Measurements from ENCODE around the gene RBFOX1. TPM values are rescaled to one million over a fixed set of nuclear protein-coding genes. Genes with fewer than 3 reads are reported as not detected.

The RBFOX1 gene
- total RNA-seq, 4 donors from 2014 or later = 0.08 to 0.32 TPM; not detected in 2

GRCh38 chr16:7713244-7713643 lies 380.6 kb downstream of the RBFOX1 start:
- H3K36me3 ChIP-seq = no peaks in the 10 kb centered on the region
- no peak overlapping the region for H3K4me3 ChIP-seq
- H3K9me3 ChIP-seq = no peaks in the 10 kb centered on the region
- H3K27ac ChIP-seq = no peak overlapping the region
- WGBS = 49% methylated on average over 2 of the region's 2 CpGs
- no peaks in the 10 kb centered on the region for H3K27me3 ChIP-seq
- TF ChIP-seq EP300 (IDR thresholded peaks at IDR 0.05) (no peak), POLR2A (IDR thresholded peaks at IDR 0.05) (no peak), POLR2AphosphoS5 (IDR thresholded peaks at IDR 0.05) (no peak), CTCF (IDR thresholded peaks at IDR 0.05) (no peak)
- DNase-seq (ENCODE audit: low spot score in 2 of 2) = no peak
- H3K4me1 ChIP-seq = no peaks in the 10 kb centered on the region

DNA sequence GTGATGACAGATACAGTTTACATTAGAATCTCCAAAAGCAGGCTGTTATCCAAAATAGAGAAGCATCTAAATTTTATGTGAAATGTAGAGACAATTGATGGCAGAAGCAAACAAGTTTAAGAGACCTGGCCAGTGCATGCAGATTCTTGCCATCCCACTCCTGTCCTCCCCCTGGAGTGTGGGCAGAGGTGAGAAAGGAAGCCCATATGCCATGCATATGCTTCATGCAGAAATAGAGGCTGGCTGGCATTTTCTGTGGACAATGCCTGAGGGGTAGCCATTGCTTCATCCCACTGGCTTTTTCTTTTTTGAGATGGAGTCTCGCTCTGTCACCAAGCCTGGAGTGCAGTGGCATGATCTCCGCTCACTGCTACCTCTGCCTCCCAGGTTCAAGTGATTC lies 382.1 kb downstream of the RBFOX1 start:
- no peak overlapping the region for H3K27ac ChIP-seq
- H3K27me3 ChIP-seq = no peaks in the 10 kb centered on the region
- H3K36me3 ChIP-seq = no peaks in the 10 kb centered on the region
- no peak overlapping the region for H3K4me3 ChIP-seq
- no peaks in the 10 kb centered on the region for H3K4me1 ChIP-seq
- TF ChIP-seq POLR2AphosphoS5 (IDR thresholded peaks at IDR 0.05) = no peak
- no peak for TF ChIP-seq EP300 (IDR thresholded peaks at IDR 0.05)
- no peak for TF ChIP-seq POLR2A (IDR thresholded peaks at IDR 0.05)
- TF ChIP-seq CTCF (IDR thresholded peaks at IDR 0.05) = no peak
- H3K9me3 ChIP-seq = no peaks in the 10 kb centered on the region
- 93% methylated on average over 2 of the region's 2 CpGs for WGBS
- no peak for DNase-seq (ENCODE audit: low spot score in 2 of 2)

DNA sequence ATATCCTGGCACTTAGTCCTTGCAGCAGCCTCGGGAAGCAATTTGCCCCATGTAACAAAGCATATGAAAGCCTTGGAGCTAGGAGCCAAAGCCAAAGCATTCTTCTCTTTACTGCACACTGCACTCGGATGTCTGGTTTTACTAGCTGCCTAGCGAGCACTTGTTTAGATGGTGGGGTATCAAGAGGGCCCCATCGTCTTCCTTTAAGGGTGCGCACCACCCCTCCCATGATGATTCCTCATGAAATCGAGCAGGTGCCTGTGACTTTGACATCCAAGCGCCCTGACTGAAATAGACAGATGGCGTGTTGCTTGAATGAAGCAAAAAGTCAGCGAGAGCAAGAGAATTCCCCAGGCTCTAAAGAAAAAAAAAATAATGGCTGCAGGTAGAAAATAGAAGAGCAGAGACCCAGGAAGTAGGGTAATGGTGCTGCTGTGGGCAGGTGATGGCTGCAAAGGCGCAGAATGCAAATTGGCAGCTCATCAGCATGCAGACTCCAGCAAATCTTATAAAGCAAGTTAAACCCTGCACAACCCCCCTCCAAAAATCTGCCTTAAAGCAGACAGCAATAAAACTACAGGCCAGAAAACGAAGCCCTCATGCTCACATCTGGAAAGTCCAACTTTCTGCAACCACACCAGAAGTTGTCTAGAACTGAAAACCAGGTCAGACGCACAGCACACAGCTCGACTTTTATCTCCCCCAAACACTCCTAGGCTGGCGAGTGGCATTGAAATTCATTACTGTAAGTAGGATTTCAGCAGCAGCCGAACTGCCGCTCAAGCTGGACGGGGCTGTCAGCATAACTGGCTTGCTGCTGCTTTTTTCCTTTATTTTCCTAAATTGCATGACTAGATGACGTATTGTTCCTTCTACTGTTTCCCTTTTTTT lies 384.3 kb downstream of the RBFOX1 start:
- WGBS = 12% methylated on average over 16 of the region's 18 CpGs
- Histone ChIP-seq H3K36me3 (no peaks in the 10 kb centered on the region), H3K27ac (no peak overlapping the region), H3K9me3 (no peaks in the 10 kb centered on the region), H3K4me1 (no peaks in the 10 kb centered on the region), H3K27me3 (no peaks in the 10 kb centered on the region), H3K4me3 (no peak overlapping the region)
- TF ChIP-seq POLR2A (IDR thresholded peaks at IDR 0.05) (no peak), CTCF (IDR thresholded peaks at IDR 0.05) (no peak)
- DNase-seq (ENCODE audit: low spot score in 2 of 2) = no peak

- TF ChIP-seq POLR2A (IDR thresholded peaks at IDR 0.05) = no peak
- DNase-seq (ENCODE audit: low spot score in 2 of 2) = no peak
Measured at GRCh38 chr16:7722761-7723160, 390.1 kb downstream of the RBFOX1 start.

DNA sequence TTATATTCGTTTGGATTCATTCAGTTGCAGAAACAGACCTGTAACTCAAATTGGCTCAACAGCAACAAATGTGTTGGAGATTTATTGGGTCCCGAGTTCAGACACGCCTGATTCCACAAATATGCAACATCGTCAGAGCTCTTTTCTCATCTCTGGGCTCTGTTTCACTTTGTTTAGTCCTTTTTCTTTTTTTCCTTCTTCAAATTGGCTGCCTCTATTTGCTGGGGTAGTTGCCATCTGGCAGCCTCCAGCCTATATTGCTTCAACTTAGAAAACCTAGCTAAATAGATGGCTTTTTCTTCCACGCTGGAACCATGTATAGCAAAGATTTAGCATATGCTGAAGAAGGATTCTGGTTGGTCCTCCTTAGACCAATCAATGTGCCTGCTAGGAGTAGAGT lies 398.5 kb downstream of the RBFOX1 start:
- DNase-seq (ENCODE audit: low spot score in 2 of 2) = no peak
- WGBS = 25% methylated on average over 5 of the region's 5 CpGs
- Histone ChIP-seq H3K36me3 (no peaks in the 10 kb centered on the region), H3K4me3 (no peak overlapping the region), H3K27me3 (no peaks in the 10 kb centered on the region), H3K9me3 (no peaks in the 10 kb centered on the region), H3K27ac (no peak overlapping the region), H3K4me1 (peaks cover 4% of the 10 kb centered on the region)
- TF ChIP-seq POLR2A (IDR thresholded peaks at IDR 0.05) = no peak
- no peak for TF ChIP-seq POLR2AphosphoS5 (IDR thresholded peaks at IDR 0.05)
- TF ChIP-seq EP300 (IDR thresholded peaks at IDR 0.05) = no peak
- no peak for TF ChIP-seq CTCF (IDR thresholded peaks at IDR 0.05)

More at GRCh38 chr16:7722761-7723160, 390.1 kb downstream of the RBFOX1 start:
- no peak overlapping the region for H3K27ac ChIP-seq
- 84% methylated on average over 4 of the region's 4 CpGs for WGBS
- H3K9me3 ChIP-seq = no peaks in the 10 kb centered on the region
- H3K4me1 ChIP-seq = no peaks in the 10 kb centered on the region
- no peak overlapping the region for H3K4me3 ChIP-seq
- H3K27me3 ChIP-seq = no peaks in the 10 kb centered on the region
- no peaks in the 10 kb centered on the region for H3K36me3 ChIP-seq
